Neural cell (in vitro differentiated cells): ENCODE data around the gene TGFBR2. TPM values are rescaled to one million over a fixed set of nuclear protein-coding genes. Genes with fewer than 3 reads are reported as not detected.

Source experiments
- H2AFZ ChIP-seq: fragments of 200-600, 300-800 bp; sonication (generic), shearing (Covaris generic); 2 replicates; pipeline ENCODE4 v1.6.0; 2014; ENCODE audit warnings: low read depth, mild to moderate bottlenecking, antibody characterized with exemption, low read length, moderate library complexity
- H3F3A ChIP-seq: fragments of 200-600 bp; shearing (Covaris generic); 2 replicates; pipeline ENCODE4 v1.6.1; 2016; ENCODE audit warnings: mild to moderate bottlenecking, moderate library complexity, mixed read lengths, antibody characterized with exemption, low read length; ENCODE audit not compliant: insufficient read depth, poor library complexity, severe bottlenecking
- H3K27ac ChIP-seq: fragments of 200-600, 300-800 bp; sonication (generic), shearing (Covaris generic); 2 replicates; pipeline ENCODE4 v1.5.1; 2014; ENCODE audit warnings: mild to moderate bottlenecking, low read length, moderate library complexity
- H3K27me3 ChIP-seq: fragments of 300-800, 200-600 bp; sonication (generic), shearing (Covaris generic); 2 replicates; pipeline ENCODE4 v1.6.0; 2014; ENCODE audit warnings: mild to moderate bottlenecking, low read depth, low read length, moderate library complexity; ENCODE audit not compliant: insufficient read depth
- H3K36me3 ChIP-seq: fragments of 300-800, 200-600 bp; sonication (generic), shearing (Covaris generic); 2 replicates; pipeline ENCODE4 v1.5.1; 2014; ENCODE audit warnings: mild to moderate bottlenecking, antibody characterized with exemption, low read length, moderate library complexity; ENCODE audit not compliant: insufficient read depth
- H3K4me2 ChIP-seq: fragments of 300-800, 200-600 bp; sonication (generic), shearing (Covaris generic); 2 replicates; pipeline ENCODE4 v1.6.0; 2014; ENCODE audit warnings: mild to moderate bottlenecking, low read length
- H3K4me3 ChIP-seq: fragments of 300-800, 200-600 bp; sonication (generic), shearing (Covaris generic); 2 replicates; pipeline ENCODE4 v1.5.1; 2014; ENCODE audit warnings: mild to moderate bottlenecking, low read length, moderate library complexity
- H3K79me2 ChIP-seq: fragments of 200-600 bp; shearing (Covaris generic); replicated peaks from 2 replicates; pipeline ENCODE4 v1.6.0; 2014; ENCODE audit warnings: mild to moderate bottlenecking, low read length, moderate library complexity; ENCODE audit not compliant: insufficient read depth
- H3K9ac ChIP-seq: fragments of 300-800, 200-600 bp; sonication (generic), shearing (Covaris generic); 2 replicates; pipeline ENCODE4 v1.6.1; 2016; ENCODE audit warnings: mild to moderate bottlenecking, low read length, mixed read lengths
- H3K9me2 ChIP-seq: fragments of 200-600 bp; shearing (Covaris generic); 2 replicates; pipeline ENCODE4 v1.6.1; 2016; ENCODE audit warnings: mild to moderate bottlenecking, low read length, mixed read lengths; ENCODE audit not compliant: insufficient read depth
- H3K9me3 ChIP-seq: fragments of 200-600, 300-800 bp; sonication (generic), shearing (Covaris generic); 2 replicates; pipeline ENCODE4 v1.6.1; 2016; ENCODE audit warnings: mild to moderate bottlenecking, mixed run types, low read length, moderate library complexity, mixed read lengths
- H4K20me1 ChIP-seq: fragments of 200-600 bp; shearing (Covaris generic); 2 replicates; pipeline ENCODE4 v1.6.1; 2016; ENCODE audit warnings: mild to moderate bottlenecking, mixed run types; ENCODE audit not compliant: insufficient read depth
- CTCF ChIP-seq: fragments of 450-650 bp; IDR thresholded peaks from 2 replicates; pipeline ENCODE4 v1.5.1; 2014; ENCODE audit warnings: antibody characterized with exemption, mild to moderate bottlenecking, moderate library complexity; ENCODE audit not compliant: poor library complexity, severe bottlenecking
- EP300 ChIP-seq: fragments of 450-650 bp; conservative IDR thresholded peaks from 2 replicates; pipeline ENCODE4 v1.6.1; 2014; ENCODE audit warnings: antibody characterized with exemption, mild to moderate bottlenecking, moderate library complexity; ENCODE audit not compliant: poor library complexity, severe bottlenecking
- EZH2 ChIP-seq: fragments of 200-600, 300-800 bp; shearing (Covaris generic), sonication (generic); IDR thresholded peaks from 2 replicates; pipeline ENCODE4 v1.6.1; 2014; ENCODE audit warnings: antibody characterized with exemption, low read length, borderline replicate concordance, mild to moderate bottlenecking; ENCODE audit not compliant: insufficient read depth, poor library complexity, severe bottlenecking
- MXI1 ChIP-seq: fragments of 450-650 bp; conservative IDR thresholded peaks from 2 replicates; pipeline ENCODE4 v1.6.1; 2014; ENCODE audit warnings: antibody characterized with exemption, mild to moderate bottlenecking; ENCODE audit not compliant: poor library complexity, severe bottlenecking
- POLR2AphosphoS5 ChIP-seq: IDR thresholded peaks from 2 replicates; pipeline ENCODE4 v1.6.1; 2012
- RAD21 ChIP-seq: fragments of 450-650 bp; conservative IDR thresholded peaks from 2 replicates; pipeline ENCODE4 v1.6.1; 2014; ENCODE audit warnings: antibody characterized with exemption, mild to moderate bottlenecking, moderate library complexity
- REST ChIP-seq: IDR thresholded peaks from 2 replicates; pipeline ENCODE4 v1.6.1; 2012; ENCODE audit warnings: borderline replicate concordance
- SMC3 ChIP-seq: fragments of 450-650 bp; conservative IDR thresholded peaks from 2 replicates; pipeline ENCODE4 v1.6.1; 2014; ENCODE audit warnings: antibody characterized with exemption, mild to moderate bottlenecking, moderate library complexity; ENCODE audit not compliant: poor library complexity
- TAF1 ChIP-seq: IDR thresholded peaks from 2 replicates; pipeline ENCODE4 v1.6.1; 2012; ENCODE audit warnings: low read depth
- polyA plus RNA-seq: library from polyadenylated mRNA; depleted of rRNA; stranded (reverse); fragments of >200 nt; gene quantifications from 2 replicates; pipeline ENCODE4 v1.2.3, GENCODE V29; 2014

Gene TGFBR2
- polyA plus RNA-seq, 1 donor from 2014 or later = not detected

- Histone ChIP-seq H3K4me2 (no peak overlapping the region), H3K9me3 (no peaks in the 10 kb centered on the region), H3F3A (no peaks in the 10 kb centered on the region), H3K36me3 (no peaks in the 10 kb centered on the region), H3K4me3 (no peak overlapping the region), H3K79me2 (no peaks in the 10 kb centered on the region), H3K27me3 (no peaks in the 10 kb centered on the region), H2AFZ (no peak overlapping the region), H3K9ac (no peak overlapping the region), H4K20me1 (no peaks in the 10 kb centered on the region), H3K9me2 (no peaks in the 10 kb centered on the region), H3K27ac (no peak overlapping the region)
- TF ChIP-seq CTCF (no peak), SMC3 (no peak), REST (no peak), TAF1 (no peak), EP300 (no peak), MXI1 (no peak), EZH2 (no peak), RAD21 (no peak), POLR2AphosphoS5 (no peak)
Measured at GRCh38 chr3:30586096-30586805, 20.1 kb upstream of the TGFBR2 start.

DNA sequence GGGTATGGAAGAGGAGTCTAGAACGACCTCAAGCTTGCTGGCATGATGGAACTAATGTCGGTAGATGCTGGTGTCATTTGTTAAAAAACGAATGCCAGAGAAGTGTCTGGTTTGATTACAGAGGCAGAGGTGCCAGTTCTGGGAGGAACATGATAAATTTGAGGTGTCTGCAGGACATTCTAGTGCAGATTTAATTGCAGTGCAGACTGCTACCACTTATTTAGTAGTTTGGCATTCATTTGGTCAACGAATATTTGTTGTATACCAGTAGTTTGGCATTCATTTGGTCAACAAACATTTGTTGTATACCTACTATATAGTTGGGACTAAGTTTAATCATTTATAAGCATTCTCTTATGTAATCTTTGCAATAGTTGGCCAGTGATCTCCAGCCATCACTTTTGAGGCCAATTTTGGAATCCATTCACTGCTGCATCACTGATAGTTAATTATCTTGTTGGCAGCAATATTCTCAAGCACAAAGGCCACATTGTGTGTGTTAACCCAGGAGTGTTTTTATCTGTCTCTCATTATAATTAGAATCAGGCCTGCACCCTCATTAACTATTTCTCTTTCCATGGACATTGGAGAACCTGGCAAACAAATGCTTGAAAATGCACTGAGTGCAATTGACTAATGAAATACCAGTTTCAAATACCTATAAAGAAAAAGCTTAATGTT lies 19.5 kb upstream of the TGFBR2 start:
- Histone ChIP-seq H3K9me2 (no peaks in the 10 kb centered on the region), H3F3A (no peaks in the 10 kb centered on the region), H3K4me2 (no peak overlapping the region), H3K27me3 (no peaks in the 10 kb centered on the region), H4K20me1 (no peaks in the 10 kb centered on the region), H3K79me2 (no peaks in the 10 kb centered on the region), H3K9me3 (no peaks in the 10 kb centered on the region), H3K9ac (no peak overlapping the region), H3K27ac (no peak overlapping the region), H2AFZ (no peak overlapping the region), H3K36me3 (no peaks in the 10 kb centered on the region), H3K4me3 (no peak overlapping the region)
- no peak for TF ChIP-seq MXI1
- TF ChIP-seq RAD21 = no peak
- no peak for TF ChIP-seq SMC3
- no peak for TF ChIP-seq REST
- TF ChIP-seq EZH2 = no peak
- no peak for TF ChIP-seq CTCF
- no peak for TF ChIP-seq TAF1
- TF ChIP-seq EP300 = no peak
- TF ChIP-seq POLR2AphosphoS5 = no peak
